Spleen (tissue), 7 donors: ENCODE data around the gene EHBP1.

Experiments used
- CTCF ChIP-seq, 11 experiments: fragments of 200-600 bp in 7 of 11; fragments of 450-650 bp in 4 of 11; sonication (generic) in 4 of 11; IDR thresholded peaks in 8 of 11; conservative IDR thresholded peaks in 3 of 11; 1 replicate in 7 of 11; 2 replicates in 4 of 11; pipeline versions ENCODE4 v1.4.0 to v1.8.0; 2016 to 2021; ENCODE audit warnings: antibody characterized with exemption in 11 of 11, inconsistent platforms in 4 of 11, mild to moderate bottlenecking in 1 of 11
- POLR2A ChIP-seq, 3 donors: fragments of 450-650 bp; IDR thresholded peaks; one replicate each; pipeline ENCODE4 v1.5.1; 2017; ENCODE audit warnings: antibody characterized with exemption in 3 of 3, mild to moderate bottlenecking in 1 of 3
- POLR2AphosphoS5 ChIP-seq, 3 donors: sonication (generic); formaldehyde crosslinking; IDR thresholded peaks; one replicate each; pipeline ENCODE4 v1.5.1; 2017; ENCODE audit warnings: antibody characterized with exemption in 3 of 3
- donor health status: DM: no; HTN: no; CAD: no; lungs with moderate emphysema.
- donor health status: DM: no; HTN: no; CAD: no.
- donor health status: DM: no; HTN: no; CAD: no.

- TF ChIP-seq CTCF (IDR thresholded peaks at IDR 0.05 in 8 of 11, conservative IDR thresholded peaks at IDR 0.05 in 3 of 11) (no peak), POLR2A (IDR thresholded peaks at IDR 0.05) (no peak), POLR2AphosphoS5 (IDR thresholded peaks at IDR 0.05) (no peak)
Measured at GRCh38 chr2:62685256-62685655, 20.3 kb upstream of the EHBP1 start.
